GM21447 (cell line): ENCODE data around the gene SLC7A14.

Experiments
- ATAC-seq: cut with Tn5 transposase; IDR thresholded peaks from one replicate; pipeline ENCODE4 v1.9.1; 2021; ENCODE audit not compliant: unreplicated experiment

Gene SLC7A14

GRCh38 chr3:170539897-170540296 is 46.0 kb downstream of the SLC7A14 start:
- ATAC-seq: no peak

- no peak for ATAC-seq
These were observed 49.2 kb downstream of the SLC7A14 start for GRCh38 chr3:170536712-170537111.

GRCh38 chr3:170534227-170534626 is 51.6 kb downstream of the SLC7A14 start:
- no peak for ATAC-seq

DNA sequence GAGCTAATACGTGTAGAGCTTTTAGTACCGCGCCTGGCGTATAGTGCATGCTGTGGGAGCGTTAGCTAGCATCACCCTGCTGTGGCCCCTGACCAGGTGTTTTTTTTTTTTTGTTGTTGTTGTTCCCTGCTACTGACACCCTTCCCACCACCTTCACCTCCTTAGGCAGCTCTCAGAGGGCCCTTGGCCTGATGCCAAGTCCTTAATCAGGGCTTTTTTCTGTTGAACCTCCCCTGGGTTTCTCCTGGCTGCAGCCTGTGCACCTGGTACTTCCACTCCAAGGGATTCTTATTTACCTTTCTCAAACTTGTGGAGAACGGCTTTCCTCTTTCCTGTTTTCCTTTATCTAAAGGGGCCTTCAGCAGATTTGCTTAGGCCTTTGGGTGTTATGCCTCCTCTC is 53.3 kb downstream of the SLC7A14 start:
- ATAC-seq: no peak

- no peak for ATAC-seq
These were observed 54.1 kb downstream of the SLC7A14 start for GRCh38 chr3:170531657-170532335.

GRCh38 chr3:170531054-170531453 is 54.8 kb downstream of the SLC7A14 start:
- ATAC-seq: no peak

DNA sequence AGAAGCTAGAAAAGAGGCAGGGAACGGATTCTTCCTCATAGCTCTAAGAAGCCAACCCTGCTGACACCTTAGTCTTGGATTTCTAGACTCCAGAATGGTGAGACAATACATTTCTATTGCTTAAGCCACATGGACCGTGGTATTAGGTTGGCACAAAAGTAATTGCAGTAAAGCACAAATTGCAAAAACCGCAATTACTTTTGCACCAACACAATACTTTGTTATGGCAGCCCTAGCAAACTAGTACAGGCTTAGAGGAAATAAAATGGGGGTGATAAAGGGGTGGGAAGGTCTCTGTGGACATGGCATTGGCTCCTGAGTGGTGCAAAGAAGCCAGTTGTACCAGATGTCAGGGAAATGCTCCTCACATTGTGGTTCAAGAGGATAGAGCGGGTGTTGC is 56.0 kb downstream of the SLC7A14 start:
- ATAC-seq: no peak

GRCh38 chr3:170529346-170529745 is 56.5 kb downstream of the SLC7A14 start:
- ATAC-seq: no peak

DNA sequence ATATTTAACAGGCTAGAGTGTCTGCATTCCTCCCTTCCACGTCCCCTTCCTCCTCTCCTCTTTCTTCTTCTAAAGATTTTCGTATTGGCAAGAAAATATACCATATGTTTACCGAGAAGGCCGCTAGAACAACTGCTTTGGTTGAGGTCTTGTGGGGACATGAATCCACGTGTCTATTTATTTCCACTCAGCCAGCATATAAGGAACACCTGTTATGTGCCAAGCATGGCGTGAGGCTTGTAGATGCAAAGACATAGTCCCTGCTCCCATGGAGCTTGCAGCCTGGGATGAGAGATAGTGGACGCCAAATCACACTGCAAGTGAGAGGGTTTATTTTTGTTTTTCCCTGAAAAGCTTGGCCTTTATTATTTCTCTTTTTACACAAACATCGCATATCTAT is 57.1 kb downstream of the SLC7A14 start:
- no peak for ATAC-seq

DNA sequence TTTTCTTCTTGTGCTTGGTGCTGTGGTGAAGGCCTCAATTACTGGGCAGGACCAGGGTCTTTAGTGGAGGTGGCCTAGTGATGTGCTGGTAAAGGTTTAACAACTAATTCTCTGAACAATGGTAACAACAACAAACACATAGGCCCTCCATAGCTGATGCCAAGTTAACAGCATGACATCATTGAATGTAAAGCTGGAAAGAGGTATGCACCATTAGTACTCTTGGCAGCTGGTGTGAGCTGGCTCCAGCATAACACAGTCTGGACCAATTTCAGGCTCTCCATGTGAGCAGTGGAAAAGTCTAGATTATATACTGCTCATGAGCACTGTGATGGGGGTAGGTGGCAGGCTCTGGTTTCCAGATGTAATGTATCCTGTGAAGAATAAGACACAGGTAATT is 61.8 kb downstream of the SLC7A14 start:
- no peak for ATAC-seq

GRCh38 chr3:170523248-170523647 is 62.6 kb downstream of the SLC7A14 start:
- ATAC-seq: no peak

DNA sequence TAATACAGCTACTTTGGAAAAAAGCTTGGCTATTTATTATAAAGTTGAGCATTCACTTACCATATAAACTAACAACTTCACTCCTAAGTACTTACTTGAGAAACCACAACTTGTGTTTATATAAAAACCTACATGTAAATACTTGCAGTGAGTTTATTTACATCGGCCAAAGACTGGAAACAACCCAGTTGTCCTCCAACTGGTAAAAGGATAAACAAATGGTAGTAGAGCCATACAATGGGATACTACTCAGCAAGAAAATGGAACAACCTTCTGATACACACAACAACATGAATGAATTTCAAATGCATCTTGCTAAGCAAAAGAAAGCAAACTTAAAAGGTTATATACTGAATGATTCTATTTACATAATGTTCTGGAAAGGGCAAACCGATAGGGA is 63.7 kb downstream of the SLC7A14 start:
- no peak for ATAC-seq

GRCh38 chr3:170520996-170521395 is 64.9 kb downstream of the SLC7A14 start:
- no peak for ATAC-seq

- ATAC-seq: no peak
These were observed 68.5 kb downstream of the SLC7A14 start for GRCh38 chr3:170517242-170517945.

DNA sequence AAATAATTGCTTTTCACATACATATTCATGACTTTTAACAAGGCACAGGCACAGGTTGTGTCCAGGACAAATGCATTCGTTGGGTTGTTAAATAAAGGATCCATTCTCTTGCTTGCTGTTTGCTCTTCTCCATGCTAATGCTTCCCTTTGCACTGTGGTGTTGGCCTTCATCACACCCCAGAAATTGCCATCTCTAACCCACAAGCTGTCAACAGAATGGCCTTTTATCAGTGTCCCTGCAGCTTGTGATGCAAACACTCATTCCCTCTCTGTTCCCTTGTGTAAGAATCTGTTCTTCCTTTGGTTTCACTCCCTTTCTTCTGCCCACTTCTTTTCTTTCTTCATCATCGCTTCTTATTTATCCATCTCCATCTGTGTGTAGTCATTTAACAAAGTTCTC is 72.2 kb downstream of the SLC7A14 start:
- ATAC-seq: no peak

GRCh38 chr3:170511371-170511770 is 74.5 kb downstream of the SLC7A14 start:
- ATAC-seq: no peak

DNA sequence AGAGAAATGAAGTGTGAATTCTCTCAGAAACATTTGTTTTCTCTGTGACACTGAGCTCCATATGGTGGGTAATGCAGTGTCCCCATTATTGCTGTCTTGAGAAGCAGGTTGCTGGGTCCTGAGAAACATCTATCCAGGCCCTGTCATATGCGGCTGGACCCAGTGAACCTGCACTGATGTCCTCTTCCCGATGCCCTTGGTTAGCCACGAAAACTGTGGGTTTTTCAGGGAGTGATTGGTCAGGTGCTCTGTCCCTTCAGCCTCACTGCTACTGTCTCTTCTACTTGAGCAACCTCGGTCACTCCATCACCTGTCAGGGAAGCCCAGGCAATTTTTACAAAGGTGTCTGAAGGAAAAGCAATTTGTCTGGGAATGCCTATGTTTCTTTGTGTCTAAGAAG is 77.0 kb downstream of the SLC7A14 start:
- no peak for ATAC-seq

GRCh38 chr3:170508291-170508690 is 77.6 kb downstream of the SLC7A14 start:
- no peak for ATAC-seq

- no peak for ATAC-seq
These were observed 78.8 kb downstream of the SLC7A14 start for GRCh38 chr3:170507063-170507462.

- no peak for ATAC-seq
These were observed 79.3 kb downstream of the SLC7A14 start for GRCh38 chr3:170506556-170506955.

GRCh38 chr3:170502297-170502696 is 83.6 kb downstream of the SLC7A14 start:
- no peak for ATAC-seq

GRCh38 chr3:170500995-170501394 is 84.9 kb downstream of the SLC7A14 start:
- ATAC-seq: no peak

DNA sequence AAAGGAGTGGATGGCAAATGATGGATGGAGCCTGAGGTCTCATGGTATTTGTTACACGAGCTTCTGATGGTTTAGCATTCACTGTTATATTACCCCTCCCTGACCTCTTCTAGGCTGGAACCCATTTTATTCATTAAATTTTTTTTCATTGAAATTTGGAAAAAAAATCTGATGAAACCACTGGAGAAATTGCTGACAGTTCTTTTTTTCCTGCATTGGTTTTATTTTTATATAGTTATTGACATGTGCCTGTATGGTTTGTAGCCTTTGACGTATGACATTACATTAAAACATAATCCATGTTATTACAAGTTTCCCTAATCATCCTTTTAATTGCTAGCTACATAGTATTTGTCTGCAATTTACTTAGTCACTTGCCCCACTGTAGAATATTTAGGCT is 85.4 kb downstream of the SLC7A14 start:
- ATAC-seq: no peak
